Measurements from ENCODE around the gene ORM2.

ORM2 gene

DNA sequence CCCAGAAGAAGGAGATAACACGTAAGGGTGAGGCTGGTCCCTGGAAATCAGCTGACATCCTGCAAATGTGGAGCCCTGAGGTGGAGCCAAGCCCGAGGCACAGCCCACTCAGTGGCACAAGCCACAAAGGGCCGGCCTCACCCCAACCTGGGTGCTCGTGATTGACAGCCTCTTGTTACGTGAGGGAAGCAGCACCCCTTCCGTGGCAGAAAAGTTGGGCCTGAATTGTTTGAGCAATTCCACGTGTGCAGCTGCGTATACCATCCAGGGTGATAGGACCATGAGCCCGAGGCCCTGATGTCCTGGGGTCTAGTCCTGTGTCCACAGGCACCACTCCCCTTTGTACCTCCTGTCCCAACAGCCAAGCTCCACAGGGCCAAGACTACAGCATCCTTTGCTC lies 4.8 kb downstream of the ORM2 start:
- no peak for DNase-seq

DNA sequence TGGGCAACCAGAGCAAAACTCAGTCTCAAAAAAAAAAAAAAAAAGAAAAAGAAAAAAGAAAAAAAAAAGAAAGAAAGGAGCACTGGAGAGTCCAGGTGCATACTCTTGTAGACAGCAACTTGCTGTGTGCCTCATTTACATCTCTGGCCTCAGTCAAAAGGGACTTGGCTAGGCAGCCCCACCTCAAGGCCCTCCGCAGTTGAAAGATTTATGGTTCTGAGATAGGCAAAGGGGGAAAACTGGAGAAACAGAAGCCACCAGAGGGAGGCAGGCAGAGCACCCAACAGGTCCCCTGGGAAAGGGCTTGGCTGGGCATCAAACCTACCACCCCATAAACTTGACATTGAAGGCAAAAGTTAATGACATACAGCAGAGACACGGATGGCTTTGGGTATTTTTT lies 6.1 kb downstream of the ORM2 start:
- no peak for DNase-seq

GRCh38 chr9:114336157-114336556 lies 6.5 kb downstream of the ORM2 start:
- DNase-seq, result no peak

GRCh38 chr9:114336699-114337395 lies 7.2 kb downstream of the ORM2 start:
- DNase-seq, result no peak

GRCh38 chr9:114338187-114338586 lies 8.5 kb downstream of the ORM2 start:
- DNase-seq, result no peak

DNA sequence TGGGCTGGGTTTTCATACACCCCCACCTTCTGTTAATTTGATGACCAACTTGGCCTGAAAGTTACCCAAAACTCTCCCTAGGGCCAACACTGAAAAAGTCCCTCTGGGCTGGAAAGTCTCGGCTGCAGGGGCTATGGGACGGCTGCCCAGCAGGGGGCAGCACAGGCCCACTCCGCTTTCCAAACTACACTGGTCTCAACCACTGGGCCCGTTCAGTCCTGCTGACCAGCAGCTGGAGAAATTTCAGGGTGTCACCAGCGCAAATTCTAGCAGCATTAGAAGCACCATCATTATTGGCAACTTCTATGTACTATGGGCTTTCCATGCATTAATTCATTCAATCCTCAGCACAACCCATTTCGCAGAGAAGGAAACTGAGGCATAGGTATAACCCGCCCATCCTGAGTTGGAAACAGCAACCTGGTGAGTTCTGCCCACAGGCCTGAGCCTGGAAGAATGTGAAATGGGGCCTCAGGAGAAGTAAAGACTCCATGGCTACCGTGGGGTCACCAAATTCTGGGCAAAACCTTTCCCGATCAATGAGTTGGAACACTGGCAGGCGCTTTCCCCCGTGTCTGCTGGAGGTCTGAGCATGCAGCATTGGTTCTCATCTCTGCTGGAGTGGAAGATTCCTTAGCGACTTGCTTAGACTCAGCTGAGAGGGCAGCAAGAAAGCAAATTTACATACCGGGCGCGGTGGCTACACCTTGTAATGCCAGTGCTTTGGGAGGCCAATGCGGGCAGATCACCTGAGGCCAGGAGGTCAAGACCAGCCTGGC lies 9.7 kb downstream of the ORM2 start:
- DNase-seq, result peak; percentile 8

DNA sequence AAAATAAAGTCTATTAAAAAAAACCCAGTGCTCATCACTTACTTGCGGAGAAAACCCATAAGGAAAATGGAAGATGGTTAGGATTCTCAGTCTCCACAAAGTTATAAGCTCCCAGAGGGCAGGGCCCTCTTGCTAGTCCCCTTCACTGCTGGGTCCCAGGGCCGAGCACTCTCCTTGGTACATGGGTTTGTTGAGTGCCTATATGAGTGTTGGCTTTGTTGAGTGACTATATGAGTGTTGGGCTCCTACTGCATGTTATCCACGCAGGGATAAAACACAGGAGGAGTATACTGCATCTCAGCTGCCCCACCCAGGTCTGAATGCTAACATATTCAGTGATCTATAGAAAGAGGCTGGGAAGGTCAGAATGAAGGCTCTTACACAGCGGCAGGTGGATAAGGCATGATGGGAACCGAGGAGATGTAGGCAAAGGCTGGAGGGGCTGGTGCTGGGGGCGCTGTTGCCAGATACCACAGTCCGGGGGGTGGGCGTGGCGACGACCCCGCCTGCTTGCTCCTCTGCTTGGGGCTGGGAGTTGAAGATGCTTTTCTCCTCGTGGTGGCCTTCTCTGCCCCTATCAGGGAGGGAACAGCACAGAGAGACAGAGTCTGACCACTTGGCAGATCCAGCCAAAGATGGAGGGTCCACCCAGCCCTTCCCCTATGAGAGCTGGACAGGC lies 11.6 kb downstream of the ORM2 start:
- DNase-seq, result no peak

DNA sequence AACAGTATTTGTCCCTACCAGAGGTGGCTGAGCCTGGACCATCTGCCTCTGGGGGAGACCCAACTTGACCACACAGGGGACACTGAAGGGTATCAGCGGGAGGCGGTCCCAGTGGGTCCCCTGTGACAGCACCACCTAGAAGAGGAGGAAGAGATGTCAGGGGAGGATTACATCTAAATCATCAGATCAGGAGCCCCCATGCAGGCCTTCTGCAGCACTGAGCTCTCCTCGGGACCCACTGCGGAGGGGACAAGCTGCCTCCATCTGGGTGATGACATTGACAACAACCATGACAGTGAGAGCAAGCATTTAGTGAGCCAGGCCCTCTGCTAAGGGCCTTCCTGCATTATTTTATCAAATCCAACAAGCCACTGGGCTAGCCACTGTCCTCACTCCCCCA lies 12.3 kb downstream of the ORM2 start:
- DNase-seq, result no peak

DNA sequence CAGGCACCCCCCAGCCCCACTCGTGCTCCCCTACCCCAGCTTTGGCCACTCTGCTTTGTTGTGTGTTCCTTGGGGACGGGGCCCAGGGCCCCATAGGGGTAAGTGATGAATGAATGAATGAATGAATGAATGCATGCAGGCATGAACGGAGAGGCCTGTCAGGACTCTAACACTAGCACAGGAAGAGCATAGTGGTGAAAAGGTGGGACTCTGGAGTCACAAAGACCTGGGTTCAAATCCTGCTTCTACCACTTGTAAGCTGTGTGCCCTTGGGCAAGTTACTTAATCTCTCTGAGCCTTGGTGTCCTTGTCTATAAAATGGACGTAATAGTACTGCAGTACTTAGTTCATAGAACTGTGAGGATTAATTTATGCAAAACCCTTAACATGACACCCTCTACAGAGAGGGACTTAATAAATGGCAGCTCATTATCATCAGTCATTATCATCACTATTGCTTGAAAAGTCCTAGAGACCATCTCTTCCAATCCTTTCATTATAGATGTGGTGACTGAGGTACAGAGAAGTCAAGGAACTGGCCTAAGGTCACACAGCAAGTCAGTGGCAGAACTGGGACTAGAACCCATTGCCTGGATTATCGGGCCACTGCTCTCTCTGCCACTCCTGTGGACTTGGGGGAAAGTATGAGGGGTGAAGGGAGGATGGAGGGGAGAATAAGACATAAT lies 13.2 kb downstream of the ORM2 start:
- no peak for DNase-seq

GRCh38 chr9:114343471-114344187 lies 14.0 kb downstream of the ORM2 start:
- DNase-seq, result no peak

DNA sequence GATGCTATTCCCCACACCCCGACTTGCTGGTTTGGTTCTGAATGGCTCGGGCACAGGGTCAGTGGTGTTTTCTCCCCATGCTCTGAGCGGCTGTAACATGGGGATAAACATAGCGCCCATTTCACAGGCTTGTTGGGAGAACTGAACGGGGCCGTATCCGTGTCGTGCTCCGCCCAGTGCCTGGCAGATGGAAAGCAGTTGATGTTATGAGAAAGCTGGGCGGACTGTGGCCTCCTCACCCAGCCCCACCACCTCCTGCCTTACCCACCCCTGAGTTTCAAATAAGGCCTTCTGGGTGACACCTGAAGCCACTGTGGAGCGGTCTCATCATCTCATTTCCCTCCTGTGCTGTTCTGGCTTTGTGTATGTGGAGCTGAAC lies 14.5 kb downstream of the ORM2 start:
- DNase-seq, result no peak

- DNase-seq, result no peak
Measured at GRCh38 chr9:114344692-114345091, 15.0 kb downstream of the ORM2 start.

DNA sequence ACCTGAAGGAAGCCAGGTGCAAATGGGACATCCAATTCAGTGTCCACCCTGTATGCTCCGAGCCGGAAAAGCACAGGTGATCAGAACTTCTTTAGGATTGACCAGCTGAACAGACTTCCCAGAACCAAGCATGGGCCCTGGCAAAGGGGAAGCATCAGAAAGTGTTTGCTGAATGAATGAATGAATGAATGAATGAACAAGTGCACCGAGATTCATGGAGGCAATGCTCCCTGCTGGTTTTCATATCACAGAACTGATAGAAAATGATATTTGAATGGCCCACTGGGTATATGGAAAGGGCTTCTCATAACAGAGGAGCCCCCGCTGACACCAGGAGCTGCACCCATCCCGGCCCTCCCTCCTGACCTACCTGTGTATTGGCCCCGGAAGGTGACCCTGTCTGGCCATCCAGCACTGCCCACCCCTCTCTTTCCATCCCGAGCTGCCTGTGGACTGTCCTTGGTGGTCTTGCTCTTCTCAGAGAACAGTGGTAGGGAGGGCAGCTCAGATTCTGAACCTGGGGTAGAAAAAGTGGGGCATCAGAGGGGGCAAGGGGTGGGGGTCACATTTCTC lies 15.9 kb downstream of the ORM2 start:
- no peak for DNase-seq

DNA sequence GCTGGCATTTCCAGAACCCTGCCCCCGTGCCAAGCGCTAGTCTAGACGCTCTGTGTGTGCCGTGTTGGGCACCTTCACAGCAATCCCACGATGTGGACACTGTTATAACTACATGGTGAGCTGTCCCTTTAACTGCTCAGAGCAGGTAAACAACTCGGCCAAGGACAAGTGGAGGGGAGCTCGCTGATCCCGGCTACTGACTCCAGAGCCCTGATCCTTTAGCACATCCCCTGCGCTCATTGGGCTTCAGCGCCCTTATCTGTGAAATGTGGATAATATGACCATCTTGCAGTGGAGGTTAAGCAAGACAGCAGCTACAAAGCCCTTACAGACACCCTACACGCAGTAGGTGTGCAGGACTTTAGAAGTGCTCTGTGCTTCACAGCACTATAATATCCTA lies 16.5 kb downstream of the ORM2 start:
- DNase-seq, result no peak

GRCh38 chr9:114347675-114348074 lies 18.0 kb downstream of the ORM2 start:
- no peak for DNase-seq

DNA sequence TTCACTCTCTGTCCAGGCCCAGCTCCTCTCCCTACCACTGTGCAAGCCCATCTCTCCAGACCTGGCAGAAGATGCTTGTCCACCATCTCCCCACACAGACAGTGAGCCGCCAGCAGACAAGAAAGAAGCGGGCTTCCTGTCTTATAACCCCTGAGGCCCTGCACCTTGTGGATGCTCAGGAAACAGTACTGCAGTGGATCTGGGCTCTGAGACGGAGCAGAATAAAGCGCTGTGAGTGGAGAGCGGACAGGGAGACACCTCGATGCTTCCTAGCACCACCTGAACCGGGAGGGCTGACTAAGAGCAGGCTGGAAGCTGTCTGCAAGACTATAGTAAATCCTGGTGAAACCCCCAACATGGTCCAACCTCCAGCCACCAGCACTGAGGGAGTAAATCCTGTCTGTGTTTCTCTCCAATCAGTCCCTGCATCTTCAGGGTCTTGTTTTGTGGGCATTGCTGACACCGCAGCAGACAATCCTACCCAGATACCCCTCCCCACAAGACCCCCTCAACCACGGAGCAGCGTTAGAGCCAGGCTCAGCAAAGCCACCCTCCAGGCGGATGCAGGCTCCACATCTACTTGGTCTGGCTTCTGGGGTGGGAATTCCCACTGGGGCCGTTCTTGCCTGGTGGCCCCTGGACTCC lies 18.7 kb downstream of the ORM2 start:
- no peak for DNase-seq

- DNase-seq, result no peak
Measured at GRCh38 chr9:114348906-114349482, 19.3 kb downstream of the ORM2 start.

DNA sequence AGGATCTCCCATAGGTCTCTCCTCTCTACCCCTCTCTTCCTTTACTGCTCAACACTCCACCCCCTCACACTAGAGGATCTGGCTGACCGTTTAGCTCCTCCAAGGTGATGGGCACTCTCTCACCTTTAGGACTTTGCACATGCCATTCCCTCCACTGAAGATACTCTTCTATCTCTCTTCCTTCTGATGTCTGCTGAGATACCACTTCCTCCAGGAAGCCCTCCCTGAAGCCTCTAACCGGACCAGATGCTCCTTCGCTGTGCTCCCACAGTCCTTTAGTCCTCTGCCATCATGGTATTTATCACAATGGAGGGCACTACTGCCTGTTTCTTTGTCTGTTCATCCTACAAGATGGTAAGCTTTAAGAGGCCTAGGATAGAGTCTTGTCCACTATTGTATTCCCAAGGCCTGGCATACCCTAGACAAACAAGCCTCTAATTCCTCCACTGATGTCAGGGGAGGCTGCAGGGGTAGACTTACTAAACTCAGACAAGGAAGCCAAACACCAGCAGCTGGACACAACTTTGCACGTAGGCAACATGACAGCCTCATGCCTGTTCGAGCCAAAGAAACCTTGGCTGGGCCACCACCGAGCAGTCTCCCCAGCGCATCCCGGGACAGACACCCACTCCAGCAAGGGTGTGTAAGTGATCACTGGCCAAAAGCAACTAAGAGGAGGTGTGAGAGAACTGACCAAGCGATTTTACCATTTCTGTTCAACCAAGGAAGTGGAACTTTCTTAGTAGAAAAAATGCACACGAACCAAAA lies 20.2 kb downstream of the ORM2 start:
- no peak for DNase-seq

GRCh38 chr9:114350636-114351401 lies 21.1 kb downstream of the ORM2 start:
- DNase-seq, result no peak

- DNase-seq, result no peak
Measured at GRCh38 chr9:114351932-114352331, 22.3 kb downstream of the ORM2 start.

Data from NCI-H510A treated with DMSO at 0.1 percent for 48 hours (cell line).